ENCODE measurements around the gene PHACTR3.

Gene PHACTR3

DNA sequence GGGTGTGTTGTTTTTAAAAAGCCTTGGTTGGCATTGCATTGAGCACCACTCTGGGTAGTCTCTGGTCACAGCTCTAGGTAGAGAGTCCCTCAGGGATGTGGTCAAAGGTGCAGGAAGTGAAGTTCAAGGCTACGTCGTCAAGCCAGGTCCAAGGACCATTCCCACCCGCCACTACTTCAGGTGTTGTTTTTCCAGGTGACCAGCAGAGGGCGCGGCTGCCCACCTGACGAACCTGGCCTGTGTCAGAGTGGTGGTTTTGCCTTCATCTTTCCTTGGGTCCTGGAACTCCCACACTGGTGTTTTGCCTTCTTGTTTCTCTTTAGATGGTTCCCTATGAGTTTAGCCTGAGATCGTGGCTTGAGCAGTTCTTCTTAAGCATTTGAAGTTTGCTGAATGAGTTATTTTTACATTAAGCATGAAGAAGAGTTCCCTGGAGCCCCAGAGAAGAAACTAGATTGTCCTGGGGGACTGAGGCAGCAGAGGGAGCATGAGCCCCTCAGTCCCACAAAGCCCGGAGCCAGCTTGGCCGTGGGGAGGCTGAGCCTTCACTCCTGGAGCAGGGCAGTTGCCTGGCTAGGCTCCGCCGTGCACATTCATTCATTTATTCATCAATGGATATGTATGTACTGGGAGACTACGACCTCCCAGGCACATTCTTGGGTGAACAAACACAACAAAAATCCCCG is 5.6 kb upstream of the PHACTR3 start:
- no peaks in the 10 kb centered on the region for H3K4me1 ChIP-seq (ENCODE audit: insufficient read depth, poor library complexity, severe bottlenecking)
- TF ChIP-seq, protein P1, sequence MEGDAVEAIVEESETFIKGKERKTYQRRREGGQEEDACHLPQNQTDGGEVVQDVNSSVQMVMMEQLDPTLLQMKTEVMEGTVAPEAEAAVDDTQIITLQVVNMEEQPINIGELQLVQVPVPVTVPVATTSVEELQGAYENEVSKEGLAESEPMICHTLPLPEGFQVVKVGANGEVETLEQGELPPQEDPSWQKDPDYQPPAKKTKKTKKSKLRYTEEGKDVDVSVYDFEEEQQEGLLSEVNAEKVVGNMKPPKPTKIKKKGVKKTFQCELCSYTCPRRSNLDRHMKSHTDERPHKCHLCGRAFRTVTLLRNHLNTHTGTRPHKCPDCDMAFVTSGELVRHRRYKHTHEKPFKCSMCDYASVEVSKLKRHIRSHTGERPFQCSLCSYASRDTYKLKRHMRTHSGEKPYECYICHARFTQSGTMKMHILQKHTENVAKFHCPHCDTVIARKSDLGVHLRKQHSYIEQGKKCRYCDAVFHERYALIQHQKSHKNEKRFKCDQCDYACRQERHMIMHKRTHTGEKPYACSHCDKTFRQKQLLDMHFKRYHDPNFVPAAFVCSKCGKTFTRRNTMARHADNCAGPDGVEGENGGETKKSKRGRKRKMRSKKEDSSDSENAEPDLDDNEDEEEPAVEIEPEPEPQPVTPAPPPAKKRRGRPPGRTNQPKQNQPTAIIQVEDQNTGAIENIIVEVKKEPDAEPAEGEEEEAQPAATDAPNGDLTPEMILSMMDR (IDR thresholded peaks at IDR 0.05; ENCODE audit: poor library complexity, severe bottlenecking) = peak; percentile 100
- DNase-seq (ENCODE audit: low spot score) = no peak
- H3K4me3 ChIP-seq (ENCODE audit: severe bottlenecking) = no peak overlapping the region
- no peak overlapping the region for H3K27ac ChIP-seq (ENCODE audit: poor library complexity, severe bottlenecking)
- no peaks in the 10 kb centered on the region for H3K36me3 ChIP-seq (ENCODE audit: low read depth)
- ATAC-seq (ENCODE audit: low read depth) = peak; percentile 76
- peaks cover 99% of the 10 kb centered on the region for H3K27me3 ChIP-seq (ENCODE audit: insufficient read depth, poor library complexity, severe bottlenecking)
- no peaks in the 10 kb centered on the region for H3K9me3 ChIP-seq (ENCODE audit: severe bottlenecking)

DNA sequence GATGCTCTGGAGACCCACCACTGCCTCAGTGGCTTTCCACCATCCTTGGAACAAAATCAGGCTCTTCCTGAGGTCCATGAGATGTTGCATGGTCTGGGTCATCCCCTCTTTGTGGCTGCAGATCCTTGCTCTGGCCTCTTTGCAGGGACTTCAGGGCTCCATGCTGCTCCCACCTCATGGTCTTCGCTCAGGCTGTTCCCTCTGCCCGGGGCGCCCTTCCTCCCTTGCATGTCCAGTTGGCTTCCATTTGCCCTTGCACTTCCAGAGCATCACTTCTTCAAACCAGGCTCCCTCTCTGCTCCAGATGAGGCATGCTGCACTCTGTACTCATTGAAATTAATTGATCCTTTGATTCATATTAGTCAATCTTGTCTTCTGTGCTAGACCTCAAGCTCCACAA is 4.4 kb upstream of the PHACTR3 start:
- ATAC-seq (ENCODE audit: low read depth) = no peak
- Histone ChIP-seq H3K27ac (ENCODE audit: poor library complexity, severe bottlenecking) (no peak overlapping the region), H3K36me3 (ENCODE audit: low read depth) (no peaks in the 10 kb centered on the region), H3K27me3 (ENCODE audit: insufficient read depth, poor library complexity, severe bottlenecking) (peaks cover 99% of the 10 kb centered on the region), H3K9me3 (ENCODE audit: severe bottlenecking) (no peaks in the 10 kb centered on the region), H3K4me3 (ENCODE audit: severe bottlenecking) (no peak overlapping the region), H3K4me1 (ENCODE audit: insufficient read depth, poor library complexity, severe bottlenecking) (no peaks in the 10 kb centered on the region)
- TF ChIP-seq, protein P1 (IDR thresholded peaks at IDR 0.05; ENCODE audit: poor library complexity, severe bottlenecking) = no peak
- DNase-seq (ENCODE audit: low spot score) = no peak

DNA sequence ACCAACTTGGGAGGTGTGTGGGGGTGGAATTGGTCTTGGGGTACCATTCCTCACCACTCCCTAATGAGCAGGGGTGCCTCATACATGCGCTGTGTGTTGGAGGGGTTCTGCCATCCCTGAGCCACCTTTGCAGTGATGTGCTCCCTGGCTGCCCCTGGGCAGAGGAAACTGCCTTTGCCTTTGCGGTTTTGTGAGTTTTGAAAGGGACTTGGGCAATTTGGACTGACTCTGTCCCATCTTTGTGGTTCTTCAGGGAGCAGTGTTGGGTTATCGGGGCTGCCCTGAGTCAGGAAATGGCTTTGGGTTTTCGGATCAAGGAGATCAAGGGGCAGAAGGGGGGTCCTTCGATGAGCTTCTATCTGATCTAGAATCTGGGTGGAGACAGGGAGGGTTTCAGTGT is 3.9 kb upstream of the PHACTR3 start:
- Histone ChIP-seq H3K4me3 (ENCODE audit: severe bottlenecking) (no peak overlapping the region), H3K9me3 (ENCODE audit: severe bottlenecking) (no peaks in the 10 kb centered on the region), H3K4me1 (ENCODE audit: insufficient read depth, poor library complexity, severe bottlenecking) (no peaks in the 10 kb centered on the region), H3K36me3 (ENCODE audit: low read depth) (no peaks in the 10 kb centered on the region), H3K27ac (ENCODE audit: poor library complexity, severe bottlenecking) (no peak overlapping the region), H3K27me3 (ENCODE audit: insufficient read depth, poor library complexity, severe bottlenecking) (peaks cover 99% of the 10 kb centered on the region)
- TF ChIP-seq, protein P1 (IDR thresholded peaks at IDR 0.05; ENCODE audit: poor library complexity, severe bottlenecking) = no peak
- no peak for DNase-seq (ENCODE audit: low spot score)
- ATAC-seq (ENCODE audit: low read depth) = no peak

DNA sequence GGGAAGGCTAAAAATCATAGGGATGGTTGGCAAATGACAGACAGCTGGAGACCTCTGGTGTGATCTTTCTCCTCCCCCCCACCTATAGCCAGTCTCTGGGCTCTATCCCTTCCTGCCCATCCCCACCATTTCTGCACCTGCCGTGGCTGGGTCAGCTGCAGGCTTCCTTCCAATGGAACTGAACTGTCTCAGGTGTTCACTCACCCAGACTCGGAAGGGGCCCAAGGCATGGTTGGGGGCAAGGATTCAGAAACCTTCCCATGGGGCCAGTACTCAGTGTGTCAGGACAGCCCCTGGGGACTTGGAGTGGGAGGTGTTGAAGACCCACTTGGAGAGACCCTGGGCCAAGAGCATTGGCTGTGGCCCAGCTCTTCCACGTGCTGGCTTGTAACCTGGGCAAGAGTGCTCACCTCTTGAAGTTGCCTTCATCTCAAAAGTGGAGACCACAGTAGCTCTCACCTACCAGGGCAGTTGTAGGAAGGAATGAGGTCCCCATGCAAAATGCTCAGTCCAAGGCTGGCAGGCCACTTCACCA is 1.7 kb upstream of the PHACTR3 start:
- Histone ChIP-seq H3K9me3 (ENCODE audit: severe bottlenecking) (no peaks in the 10 kb centered on the region), H3K4me3 (ENCODE audit: severe bottlenecking) (no peak overlapping the region), H3K36me3 (ENCODE audit: low read depth) (no peaks in the 10 kb centered on the region), H3K4me1 (ENCODE audit: insufficient read depth, poor library complexity, severe bottlenecking) (no peaks in the 10 kb centered on the region), H3K27ac (ENCODE audit: poor library complexity, severe bottlenecking) (no peak overlapping the region), H3K27me3 (ENCODE audit: insufficient read depth, poor library complexity, severe bottlenecking) (peaks cover 99% of the 10 kb centered on the region)
- DNase-seq (ENCODE audit: low spot score) (no peak), ATAC-seq (ENCODE audit: low read depth) (no peak)
- TF ChIP-seq, protein P1 (IDR thresholded peaks at IDR 0.05; ENCODE audit: poor library complexity, severe bottlenecking) = no peak

DNA sequence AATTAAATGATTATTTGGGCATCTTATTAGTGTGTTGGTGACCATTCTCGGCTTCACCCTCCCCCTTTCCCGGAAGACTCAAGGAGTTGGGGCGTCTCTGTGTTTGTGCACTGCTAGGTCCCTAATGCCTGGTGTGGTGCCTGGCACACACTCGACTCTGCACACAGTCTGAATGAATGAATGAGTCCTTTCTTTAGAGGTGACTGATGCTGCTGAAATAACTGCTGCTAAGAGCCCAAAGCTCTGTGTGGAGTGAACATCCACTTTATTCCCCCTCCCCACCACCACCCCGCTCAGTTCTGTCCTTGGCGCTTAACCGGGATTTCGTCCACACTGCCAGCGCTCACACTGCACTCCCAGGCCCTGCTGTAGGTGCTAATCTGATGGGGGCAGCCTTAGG is 1.2 kb upstream of the PHACTR3 start:
- Histone ChIP-seq H3K36me3 (ENCODE audit: low read depth) (no peaks in the 10 kb centered on the region), H3K9me3 (ENCODE audit: severe bottlenecking) (no peaks in the 10 kb centered on the region), H3K27ac (ENCODE audit: poor library complexity, severe bottlenecking) (no peak overlapping the region), H3K27me3 (ENCODE audit: insufficient read depth, poor library complexity, severe bottlenecking) (peaks cover 99% of the 10 kb centered on the region), H3K4me1 (ENCODE audit: insufficient read depth, poor library complexity, severe bottlenecking) (no peaks in the 10 kb centered on the region), H3K4me3 (ENCODE audit: severe bottlenecking) (no peak overlapping the region)
- TF ChIP-seq, protein P1 (IDR thresholded peaks at IDR 0.05; ENCODE audit: poor library complexity, severe bottlenecking) = no peak
- DNase-seq (ENCODE audit: low spot score) (no peak), ATAC-seq (ENCODE audit: low read depth) (no peak)
